A549 (cell line): Measurements from ENCODE around the gene ATP9B. TPM values are rescaled to one million over a fixed set of nuclear protein-coding genes. Genes with fewer than 3 reads are reported as not detected.

Experiments
- ATAC-seq, 2 experiments: fragments of 200-7000 bp in 1 of 2; fragments of >200 bp in 1 of 2; cut with Nextera tagmentation in 1 of 2; cut with Tn5 transposase in 1 of 2; 3 replicates each; pipeline versions ENCODE4 v1.8.0 to v1.9.1; 2018 to 2020; ENCODE audit warnings: mild to moderate bottlenecking in 1 of 2, moderate library complexity in 1 of 2
- CTCF ChIA-PET: fragments of 300-600 bp; sonication (Branson Sonifier 250); formaldehyde crosslinking; extraction: SDS; loops from one replicate; lab custom pipeline; 2021; ENCODE audit warnings: antibody characterized with exemption, inconsistent platforms; lab: Yijun Ruan, JAX
- POLR2A ChIA-PET: fragments of 350-600 bp; formaldehyde crosslinking; extraction: SDS; loops from one replicate; lab custom pipeline; 2021; ENCODE audit warnings: antibody characterized with exemption, inconsistent platforms; lab: Yijun Ruan, JAX
- DNase-seq, 2 experiments: peaks; one replicate each; pipeline versions ENCODE4 v3.0.0 to v3.0.0-alpha.2; 2011 to 2016; ENCODE audit warnings: low read depth in 1 of 2, low spot score in 1 of 2
- FAIRE-seq: peaks from 2 replicates; lab custom pipeline; 2011; peaks lifted over from hg19 to GRCh38; lab: Jason Lieb, UNC
- H3K27ac ChIP-seq, 2 experiments: fragments of >200 bp; sonication (Bioruptor Twin); formaldehyde crosslinking; 3 replicates each; pipeline ENCODE4 v1.5.1; 2016 to 2017
- H3K4me1 ChIP-seq: fragments of >200 bp; sonication (Bioruptor Twin); formaldehyde crosslinking; 3 replicates; pipeline ENCODE4 v1.6.1; 2016
- H3K4me2 ChIP-seq: fragments of >200 bp; sonication (Bioruptor Twin); formaldehyde crosslinking; 3 replicates; pipeline ENCODE4 v1.6.1; 2016
- H3K4me3 ChIP-seq: fragments of >200 bp; sonication (Bioruptor Twin); formaldehyde crosslinking; 3 replicates; pipeline ENCODE4 v1.5.1; 2016
- H3K9me3 ChIP-seq: fragments of >200 bp; sonication (Bioruptor Twin); formaldehyde crosslinking; 3 replicates; pipeline ENCODE4 v1.6.1; 2016
- ATOH8 ChIP-seq: fragments of 250-450 bp; sonication (Bioruptor Pico); IDR thresholded peaks from 2 replicates; pipeline ENCODE4 v1.5.0; 2020; ENCODE audit warnings: low read depth, mild to moderate bottlenecking, moderate library complexity
- CEBPB ChIP-seq, 2 experiments: fragments of >200 bp in 1 of 2; sonication (Bioruptor Twin) in 1 of 2; formaldehyde crosslinking in 1 of 2; IDR thresholded peaks; 2 replicates each; pipeline ENCODE4 v1.6.1; 2012 to 2016
- E2F6 ChIP-seq: IDR thresholded peaks from 2 replicates; pipeline ENCODE4 v1.6.1; 2012; ENCODE audit warnings: low read depth, borderline replicate concordance
- ELK1 ChIP-seq: fragments of 150-350 bp; IDR thresholded peaks from 2 replicates; pipeline ENCODE4 v1.6.1; 2014; ENCODE audit warnings: low read depth, mild to moderate bottlenecking, low read length
- ESRRA ChIP-seq: fragments of 150-350 bp; IDR thresholded peaks from 2 replicates; pipeline ENCODE4 v1.6.1; 2014; ENCODE audit warnings: mild to moderate bottlenecking, low read length, borderline replicate concordance
- FOXS1 ChIP-seq: fragments of 250-450 bp; sonication (Bioruptor Pico); IDR thresholded peaks from 2 replicates; pipeline ENCODE4 v1.5.0; 2020; ENCODE audit warnings: mild to moderate bottlenecking, moderate library complexity
- GATA3 ChIP-seq: IDR thresholded peaks from 2 replicates; pipeline ENCODE4 v1.6.1; 2012; ENCODE audit warnings: borderline replicate concordance
- HDAC2 ChIP-seq: fragments of 200-600 bp; sonication (generic); IDR thresholded peaks from 2 replicates; pipeline ENCODE4 v1.6.1; 2016
- HES2 ChIP-seq: fragments of >200 bp; sonication (Bioruptor Twin); formaldehyde crosslinking; IDR thresholded peaks from 2 replicates; pipeline ENCODE4 v1.6.1; 2016
- HOXB13 ChIP-seq: fragments of 250-450 bp; sonication (Bioruptor Pico); IDR thresholded peaks from 2 replicates; pipeline ENCODE4 v1.5.0; 2020; ENCODE audit warnings: low read depth, mild to moderate bottlenecking, moderate library complexity
- HOXB5 ChIP-seq: fragments of 250-450 bp; sonication (Bioruptor Pico); IDR thresholded peaks from 2 replicates; pipeline ENCODE4 v1.5.0; 2020; ENCODE audit warnings: mild to moderate bottlenecking, moderate library complexity
- JUNB ChIP-seq: fragments of >200 bp; sonication (Bioruptor Twin); formaldehyde crosslinking; IDR thresholded peaks from 2 replicates; pipeline ENCODE4 v1.6.1; 2016
- KDM1A ChIP-seq: fragments of 200-600 bp; sonication (generic); IDR thresholded peaks from 2 replicates; pipeline ENCODE4 v1.6.1; 2016; ENCODE audit warnings: low read depth, mild to moderate bottlenecking
- KDM5A ChIP-seq: fragments of 200-600 bp; sonication (generic); IDR thresholded peaks from 2 replicates; pipeline ENCODE4 v1.6.1; 2016; ENCODE audit warnings: antibody characterized with exemption, mild to moderate bottlenecking
- MAX ChIP-seq: IDR thresholded peaks from 2 replicates; pipeline ENCODE4 v1.6.1; 2012
- MAZ ChIP-seq: fragments of 150-350 bp; IDR thresholded peaks from 2 replicates; pipeline ENCODE4 v1.6.1; 2014; ENCODE audit warnings: antibody characterized with exemption, low read depth, low read length, borderline replicate concordance
- NR3C1 ChIP-seq: fragments of >200 bp; sonication (Bioruptor Twin); formaldehyde crosslinking; IDR thresholded peaks from 3 replicates; pipeline ENCODE4 v1.6.1; 2017
- PBX3 ChIP-seq: IDR thresholded peaks from 2 replicates; pipeline ENCODE4 v1.6.1; 2012
- POLR2AphosphoS2 ChIP-seq: conservative IDR thresholded peaks from 2 replicates; pipeline ENCODE4 v1.6.1; 2012; ENCODE audit warnings: low read length, improper control_type of control experiment, inconsistent platforms
- RAD21 ChIP-seq, 2 experiments: fragments of >200 bp in 1 of 2; sonication (Bioruptor Twin) in 1 of 2; formaldehyde crosslinking in 1 of 2; IDR thresholded peaks in 1 of 2; conservative IDR thresholded peaks in 1 of 2; 2 replicates in 1 of 2; 3 replicates in 1 of 2; pipeline ENCODE4 v1.6.1; 2012 to 2018; ENCODE audit warnings: inconsistent platforms in 1 of 2
- RFX5 ChIP-seq: fragments of 450-650 bp; IDR thresholded peaks from 2 replicates; pipeline ENCODE4 v1.7.1; 2014; ENCODE audit warnings: antibody characterized with exemption, mild to moderate bottlenecking, moderate library complexity
- RNF2 ChIP-seq: fragments of 200-600 bp; sonication (generic); IDR thresholded peaks from 2 replicates; pipeline ENCODE4 v1.6.1; 2016; ENCODE audit warnings: low read depth, mild to moderate bottlenecking, antibody characterized with exemption, moderate library complexity, borderline replicate concordance
- SMC3 ChIP-seq: fragments of >200 bp; sonication (Bioruptor Twin); formaldehyde crosslinking; IDR thresholded peaks from 3 replicates; pipeline ENCODE4 v1.6.1; 2018; ENCODE audit warnings: inconsistent platforms
- TP53 ChIP-seq: fragments of 250-450 bp; sonication (Bioruptor Pico); IDR thresholded peaks from 2 replicates; pipeline ENCODE4 v1.5.0; 2021; ENCODE audit warnings: mild to moderate bottlenecking, moderate library complexity
- USF2 ChIP-seq: fragments of 450-650 bp; IDR thresholded peaks from 2 replicates; pipeline ENCODE4 v1.6.1; 2014; ENCODE audit warnings: antibody characterized with exemption
- ZC3H11A ChIP-seq: fragments of 450-650 bp; IDR thresholded peaks from 2 replicates; pipeline ENCODE4 v1.6.1; 2014; ENCODE audit warnings: antibody characterized with exemption, mild to moderate bottlenecking
- ZNF302 ChIP-seq: fragments of 250-450 bp; sonication (Bioruptor Pico); IDR thresholded peaks from 2 replicates; pipeline ENCODE4 v1.9.0; 2021; ENCODE audit warnings: inconsistent platforms, mild to moderate bottlenecking, moderate library complexity
- ZSCAN20 ChIP-seq: fragments of 250-450 bp; sonication (Bioruptor Pico); IDR thresholded peaks from 2 replicates; pipeline ENCODE4 v1.8.0; 2022; ENCODE audit warnings: mild to moderate bottlenecking, moderate library complexity
- WGBS: methylation state at CpG from one replicate; pipeline ENCODE4 v1.1.6; 2017; ENCODE audit errors: missing lambda C conversion rate; 5-methylcytosine and 5-hydroxymethylcytosine counted together
- polyA plus RNA-seq, 4 experiments: library from polyadenylated mRNA; depleted of rRNA in 3 of 4; stranded (reverse); fragments of >200 nt; fragmentation: RNase III in 1 of 4; extraction: RNeasy Plus Mini Kit Qiagen cat#74134 plus additional on column Dnase treatment in 1 of 4; gene quantifications; 2 replicates in 3 of 4; 3 replicates in 1 of 4; pipeline ENCODE4 v1.2.3, GENCODE V29; 2011 to 2017

The ATP9B gene
- polyA plus RNA-seq, 2 of the 4 experiments (the other 2 are of a cell fraction): 22.6 to 35.7 TPM

GRCh38 chr18:79022603-79023002 lies 46.6 kb upstream of the ATP9B start:
- DNase-seq (no peak), ATAC-seq (no peak), FAIRE-seq (no peak)
- H3K4me3 ChIP-seq: no peak overlapping the region
- no peak for TF ChIP-seq ZC3H11A
- TF ChIP-seq HOXB13 (CRISPR knock-in tag): no peak
- no peak for TF ChIP-seq MAX
- TF ChIP-seq KDM1A: no peak
- TF ChIP-seq HES2: no peak
- TF ChIP-seq HDAC2: no peak
- TF ChIP-seq RAD21 (conservative IDR thresholded peaks at IDR 0.05 in 1 of 2, IDR thresholded peaks at IDR 0.05 in 1 of 2): no peak
- no peak for TF ChIP-seq ATOH8 (CRISPR knock-in tag)
- no peak for TF ChIP-seq JUNB
- WGBS: 49% methylated on average over 8 of the region's 25 CpGs
- ChIA-PET POLR2A (no interaction called here), CTCF (interaction anchor here (1.1 kb wide), 1 partner anchor 21 kb away, joined by 3 read pairs; no protein-coding TSS in a partner anchor)
- peaks cover 3% of the 10 kb centered on the region; the same call in 1 of the 3 replicates for H3K9me3 ChIP-seq
- H3K4me1 ChIP-seq: no peaks in the 10 kb centered on the region
- H3K4me2 ChIP-seq: no peak overlapping the region
- H3K27ac ChIP-seq: no peak overlapping the region

GRCh38 chr18:79026491-79026890 lies 42.7 kb upstream of the ATP9B start:
- CTCF ChIA-PET: no interaction called here
- no peak overlapping the region for H3K4me3 ChIP-seq
- no peaks in the 10 kb centered on the region for H3K4me1 ChIP-seq
- no peak for TF ChIP-seq RNF2
- no peak for TF ChIP-seq FOXS1 (CRISPR knock-in tag)
- TF ChIP-seq JUNB: no peak
- TF ChIP-seq RFX5: no peak
- TF ChIP-seq E2F6: no peak
- no peak for TF ChIP-seq GATA3
- no peak for TF ChIP-seq MAZ
- no peak for TF ChIP-seq HOXB5 (CRISPR knock-in tag)
- TF ChIP-seq NR3C1: no peak
- no peak for DNase-seq
- FAIRE-seq: no peak
- H3K27ac ChIP-seq: no peak overlapping the region
- WGBS: 30% methylated on average over 2 of the region's 5 CpGs
- no peak for ATAC-seq
- POLR2A ChIA-PET: no interaction called here
- H3K4me2 ChIP-seq: no peak overlapping the region
- peaks cover 3% of the 10 kb centered on the region; the same call in 1 of the 3 replicates for H3K9me3 ChIP-seq

- ChIA-PET CTCF (no interaction called here), POLR2A (no interaction called here)
- Histone ChIP-seq H3K4me1 (no peaks in the 10 kb centered on the region), H3K27ac (no peak overlapping the region), H3K4me2 (no peak overlapping the region), H3K9me3 (no peaks in the 10 kb centered on the region), H3K4me3 (no peak overlapping the region)
- no peak for FAIRE-seq
- ATAC-seq: no peak
- 22% methylated on average over 9 of the region's 9 CpGs for WGBS
- no peak for DNase-seq
- TF ChIP-seq ELK1 (no peak), POLR2AphosphoS2 (no peak), TP53 (CRISPR knock-in tag) (no peak), ATOH8 (CRISPR knock-in tag) (no peak), SMC3 (no peak), CEBPB (IDR thresholded peaks at IDR 0.05) (no peak), MAZ (no peak), USF2 (no peak), ZSCAN20 (CRISPR knock-in tag) (no peak), KDM5A (no peak), ESRRA (no peak), PBX3 (no peak), ZNF302 (CRISPR knock-in tag) (no peak)
Observed at GRCh38 chr18:79030680-79031079, 38.5 kb upstream of the ATP9B start.
